LNCAP (cell line): Measurements from ENCODE around the gene REX1BD.

Experiments used
- CTCF ChIP-seq: fragments of 450-650 bp; IDR thresholded peaks from 2 replicates; pipeline ENCODE4 v1.5.1; 2017; ENCODE audit warnings: mild to moderate bottlenecking

The REX1BD gene

GRCh38 chr19:18620311-18620710 lies 31.7 kb downstream of the REX1BD start:
- TF ChIP-seq CTCF = no peak

- no peak for TF ChIP-seq CTCF
Observed at GRCh38 chr19:18620902-18621301, 32.3 kb downstream of the REX1BD start.

DNA sequence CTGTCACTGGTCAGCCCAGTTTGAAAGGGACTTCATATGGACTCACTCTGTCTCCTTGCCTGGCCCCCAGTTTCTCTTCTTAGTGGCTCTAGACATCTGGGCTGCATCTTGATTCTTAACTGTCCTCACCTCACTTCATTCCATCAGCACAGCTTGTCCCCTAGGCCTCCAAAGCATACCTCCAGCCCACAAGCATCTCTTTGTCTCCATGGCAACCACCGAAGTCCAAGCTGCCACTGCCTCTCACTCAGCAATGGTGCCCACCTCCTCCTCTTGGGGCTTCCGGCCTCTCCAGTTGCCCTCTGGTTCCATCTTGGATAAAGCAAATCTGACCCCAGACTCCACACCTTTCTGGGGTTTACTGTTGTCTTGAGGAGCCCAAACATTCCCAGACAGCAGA lies 38.3 kb downstream of the REX1BD start:
- TF ChIP-seq CTCF = no peak

DNA sequence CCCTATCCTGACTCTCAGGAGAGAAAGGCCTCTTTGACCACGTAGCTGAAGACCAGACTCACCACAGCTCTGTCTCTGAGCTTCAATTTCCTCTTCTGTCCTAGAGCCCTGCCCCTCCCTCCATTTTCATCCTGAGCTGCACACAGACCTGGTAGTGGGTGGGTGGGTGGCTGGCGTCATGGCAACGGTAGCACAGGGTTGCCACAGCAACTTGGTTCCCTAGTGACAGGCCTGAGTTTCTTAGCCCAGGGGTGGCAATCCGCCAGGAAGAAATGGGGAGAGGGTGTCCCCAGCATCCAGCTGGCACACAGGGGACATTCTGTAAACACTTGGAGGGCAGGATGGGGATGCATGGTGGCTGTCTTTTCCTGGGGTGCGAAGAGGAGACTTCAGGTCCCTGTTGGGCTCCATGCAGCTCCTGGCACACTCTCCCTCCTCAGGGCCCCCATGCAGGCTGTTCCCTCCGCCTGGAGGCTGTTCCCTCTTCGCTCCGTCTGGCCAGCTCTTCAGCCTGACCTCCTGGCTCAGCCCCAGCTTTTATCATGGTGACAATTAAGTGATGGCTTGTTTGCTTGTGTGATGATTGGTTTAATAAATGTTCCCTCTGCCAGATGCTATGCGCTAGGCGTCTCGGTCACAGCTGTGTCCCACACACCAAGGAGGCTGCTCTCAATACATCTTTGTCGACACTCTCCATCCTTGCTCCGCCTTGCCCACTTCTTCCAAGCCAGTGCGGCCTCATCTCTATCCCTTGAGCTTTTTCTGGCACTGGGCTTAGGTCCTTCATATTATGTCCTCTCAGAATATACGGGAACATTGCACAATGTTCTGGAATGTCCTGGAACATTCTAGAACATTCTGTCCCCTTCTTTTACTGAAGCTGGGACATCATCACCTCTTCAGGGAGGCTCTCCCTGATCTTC lies 40.8 kb downstream of the REX1BD start:
- TF ChIP-seq CTCF = no peak

DNA sequence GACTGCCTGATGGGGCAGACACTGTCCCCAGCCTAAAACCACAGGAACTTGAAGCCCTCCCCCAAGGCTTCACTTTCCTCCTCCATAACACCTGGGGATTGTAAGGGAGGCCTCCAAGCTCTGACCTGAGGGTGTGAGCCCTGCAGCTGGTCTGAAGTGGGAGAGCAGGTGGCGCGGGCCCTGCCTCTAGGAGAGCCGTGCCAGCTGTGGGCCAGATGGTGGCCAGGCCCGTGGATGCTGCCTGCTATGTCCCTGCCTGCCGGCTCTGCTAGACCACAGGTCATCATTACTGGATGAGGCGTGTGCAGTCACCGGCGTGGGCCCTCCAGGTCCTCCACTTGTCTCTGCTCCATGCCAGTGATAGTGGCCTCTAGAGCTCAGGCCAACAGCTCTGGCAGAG lies 44.7 kb downstream of the REX1BD start:
- TF ChIP-seq CTCF = no peak

DNA sequence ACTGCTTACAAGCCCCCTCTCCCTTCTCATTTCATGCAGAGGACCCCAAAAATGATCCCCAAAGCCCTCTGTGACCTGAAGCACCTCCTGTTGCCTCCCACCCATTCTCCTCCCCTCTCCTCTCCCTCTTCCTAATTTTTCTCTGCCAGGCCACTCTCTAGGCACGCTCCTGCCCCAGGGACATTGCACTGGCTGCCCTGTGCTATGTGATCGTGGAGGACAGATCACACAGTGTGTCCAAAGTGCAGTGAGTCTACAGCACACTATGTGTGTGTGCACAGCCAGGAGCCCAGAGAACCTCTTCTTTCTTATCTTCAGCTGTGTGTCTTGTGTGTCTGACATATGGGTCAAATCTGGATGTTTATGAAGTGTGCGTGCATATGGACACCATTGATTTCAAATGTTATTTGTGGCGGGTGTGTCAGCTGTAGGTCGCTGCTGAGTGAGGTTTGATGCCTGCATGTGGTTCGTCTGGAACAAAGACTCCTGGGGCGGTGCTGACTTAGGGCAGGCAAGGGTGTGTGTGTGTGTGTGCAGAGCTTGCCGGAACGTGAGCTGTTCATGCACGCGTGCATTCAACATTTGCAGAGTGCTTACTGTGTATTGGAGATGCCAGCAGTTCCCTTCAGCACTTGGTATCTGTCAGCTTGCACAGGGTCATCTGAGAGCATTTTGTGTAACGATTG lies 46.2 kb downstream of the REX1BD start:
- TF ChIP-seq CTCF = no peak

DNA sequence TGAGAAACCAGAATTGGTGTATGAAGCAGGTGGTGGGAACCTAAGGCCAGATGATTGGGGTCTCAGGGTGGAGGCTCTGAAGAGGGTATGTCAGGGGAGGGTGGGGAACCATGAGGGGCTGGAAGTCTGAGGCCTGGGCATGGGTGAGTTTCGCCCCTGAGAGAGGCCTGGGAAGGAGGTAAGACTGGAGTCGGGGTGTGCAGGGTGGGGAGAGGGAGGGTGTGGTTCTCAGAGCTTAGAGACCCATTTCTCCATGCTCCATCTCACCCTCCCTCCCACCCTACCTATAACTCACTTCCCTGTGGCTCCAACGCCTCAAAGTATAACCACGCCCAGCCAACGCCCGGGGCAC lies 47.2 kb downstream of the REX1BD start:
- no peak for TF ChIP-seq CTCF
